Superior temporal gyrus (tissue), 1 donor: ENCODE data around the gene GTSE1.

ENCODE experiments used
- DNase-seq: peaks from one replicate; pipeline ENCODE4 v3.0.0-alpha.2; 2016; ENCODE audit errors: extremely low spot score

Gene GTSE1

DNA sequence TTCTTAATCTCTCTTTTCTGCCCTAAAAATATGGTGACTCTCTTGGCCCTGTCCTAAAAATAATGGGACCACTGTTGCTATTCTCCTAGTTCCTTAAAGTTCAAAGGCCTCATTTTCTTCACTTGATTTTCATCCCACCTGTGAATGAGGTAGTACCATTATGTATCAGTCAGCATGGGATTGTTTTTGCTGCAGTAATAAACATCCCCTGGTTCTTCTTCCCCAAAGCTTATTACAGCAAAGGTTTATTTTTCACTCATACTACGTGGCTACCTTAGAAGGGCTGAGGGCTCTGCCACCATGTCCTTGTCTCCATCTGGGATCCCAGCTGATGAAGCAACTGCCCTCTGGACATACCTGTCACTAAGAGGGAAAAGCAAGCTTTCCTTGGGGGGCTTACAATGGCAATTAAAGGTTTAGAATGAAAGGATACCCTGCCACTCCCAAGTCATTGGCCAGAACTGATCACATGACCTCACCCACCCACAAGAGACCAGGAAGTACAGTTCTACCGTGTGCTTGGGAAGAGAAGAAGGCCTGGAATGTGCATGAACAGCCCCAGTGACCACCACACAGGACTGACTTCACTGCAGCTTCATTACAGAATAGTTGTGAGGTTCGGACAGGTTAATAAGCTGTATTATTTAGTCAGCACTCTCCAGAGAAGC is 21.1 kb upstream of the GTSE1 start:
- DNase-seq: no peak

DNA sequence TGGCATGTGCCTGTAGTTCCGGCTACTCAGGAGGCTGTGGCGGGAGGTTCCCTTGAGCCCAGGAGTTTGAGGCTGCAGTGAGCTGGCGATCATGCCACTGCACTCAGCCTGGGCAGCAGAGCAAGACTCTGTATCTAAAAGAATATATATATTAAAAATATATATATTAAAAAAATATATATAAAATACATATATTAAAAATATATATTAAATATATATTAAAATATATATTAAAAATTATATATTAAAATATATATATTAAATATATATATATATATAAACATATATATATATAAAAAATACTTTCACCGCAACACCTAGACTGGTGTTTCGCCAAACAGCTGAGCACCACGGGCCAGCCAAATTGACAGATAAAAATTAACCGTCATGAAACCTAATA is 20.1 kb upstream of the GTSE1 start:
- DNase-seq: no peak

DNA sequence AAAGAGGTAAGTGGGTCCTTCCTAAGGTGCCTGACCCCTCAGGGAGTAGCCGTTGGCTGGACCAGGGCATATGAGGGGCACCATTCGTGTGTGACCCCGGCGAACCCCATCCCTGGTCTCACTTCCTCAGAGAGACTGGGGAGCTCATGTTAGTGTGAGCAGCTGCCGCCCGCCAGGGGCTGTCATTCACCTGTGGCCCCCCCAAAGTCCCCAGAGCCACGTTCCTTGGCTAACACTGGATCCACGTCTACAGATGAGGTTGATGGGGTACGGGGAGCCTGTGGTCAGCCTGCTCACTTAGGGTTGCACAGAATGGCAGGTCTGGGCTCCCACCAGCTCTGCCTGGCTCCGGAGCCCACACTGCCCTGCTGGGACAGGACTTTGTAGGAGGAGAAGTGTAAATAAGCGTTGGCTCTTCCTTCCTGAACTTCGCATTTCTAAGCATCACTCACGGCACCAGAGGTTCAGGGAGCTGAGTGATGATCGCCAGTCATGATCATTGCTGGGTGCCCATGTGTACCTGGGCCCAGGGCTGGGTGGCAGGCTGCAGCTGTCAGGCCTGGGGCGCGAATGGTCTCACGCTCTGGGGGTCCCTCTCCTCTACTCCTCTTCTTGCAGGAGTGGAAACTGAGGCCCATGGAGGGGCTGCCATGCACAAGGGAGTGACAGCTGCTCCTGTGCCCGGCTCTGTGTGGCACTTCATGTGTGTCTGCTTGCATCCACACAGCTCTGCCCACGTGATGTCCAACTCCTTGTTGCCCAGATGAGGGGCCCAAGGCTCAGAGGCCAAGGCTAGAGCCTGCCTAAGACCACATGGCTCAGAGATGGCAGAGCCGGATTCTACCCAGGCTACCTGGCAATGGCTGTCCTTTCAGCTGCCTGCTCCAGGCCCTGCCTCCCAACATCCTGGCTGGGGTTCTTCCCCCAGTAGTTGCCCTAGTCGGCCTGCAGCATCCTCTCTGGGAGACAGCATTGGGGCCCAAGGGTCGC is 17.7 kb upstream of the GTSE1 start:
- no peak for DNase-seq

DNA sequence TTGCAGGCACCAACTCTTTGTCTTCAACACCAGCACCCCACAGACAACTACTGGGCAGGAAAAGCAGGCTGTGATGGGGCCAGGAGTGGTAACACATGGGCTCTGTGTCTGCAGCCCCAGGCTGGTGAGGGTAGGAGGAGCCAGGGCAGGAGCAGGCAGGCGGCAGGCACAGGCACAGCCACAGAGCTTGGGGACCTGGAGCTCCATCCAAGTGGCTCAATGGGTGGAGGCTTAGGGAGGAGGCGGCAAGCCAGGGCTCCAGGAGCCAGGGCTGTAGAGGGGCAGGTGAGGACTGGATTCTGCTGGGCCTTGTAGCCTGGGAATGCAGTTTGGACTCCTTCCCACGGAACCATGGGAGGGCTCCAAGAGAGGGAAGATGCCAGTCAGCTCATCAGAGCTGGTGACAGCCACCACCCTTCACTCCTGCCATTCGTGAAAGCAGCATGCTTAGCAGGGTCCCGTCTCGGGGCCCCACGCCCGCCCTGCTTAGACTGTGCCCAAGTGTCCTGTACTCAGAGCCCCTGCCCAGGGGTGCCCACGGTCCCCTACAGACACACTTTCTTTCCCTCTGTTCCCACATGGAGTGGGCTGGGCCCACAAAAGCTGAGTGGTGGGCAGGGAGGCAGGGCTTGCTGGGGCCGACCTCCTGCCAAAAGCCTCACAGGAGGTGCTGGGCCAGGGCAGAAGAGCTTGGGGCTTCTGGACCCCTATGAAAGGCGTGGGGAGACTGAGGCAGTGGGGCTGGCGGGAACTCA is 16.4 kb upstream of the GTSE1 start:
- DNase-seq: no peak

DNA sequence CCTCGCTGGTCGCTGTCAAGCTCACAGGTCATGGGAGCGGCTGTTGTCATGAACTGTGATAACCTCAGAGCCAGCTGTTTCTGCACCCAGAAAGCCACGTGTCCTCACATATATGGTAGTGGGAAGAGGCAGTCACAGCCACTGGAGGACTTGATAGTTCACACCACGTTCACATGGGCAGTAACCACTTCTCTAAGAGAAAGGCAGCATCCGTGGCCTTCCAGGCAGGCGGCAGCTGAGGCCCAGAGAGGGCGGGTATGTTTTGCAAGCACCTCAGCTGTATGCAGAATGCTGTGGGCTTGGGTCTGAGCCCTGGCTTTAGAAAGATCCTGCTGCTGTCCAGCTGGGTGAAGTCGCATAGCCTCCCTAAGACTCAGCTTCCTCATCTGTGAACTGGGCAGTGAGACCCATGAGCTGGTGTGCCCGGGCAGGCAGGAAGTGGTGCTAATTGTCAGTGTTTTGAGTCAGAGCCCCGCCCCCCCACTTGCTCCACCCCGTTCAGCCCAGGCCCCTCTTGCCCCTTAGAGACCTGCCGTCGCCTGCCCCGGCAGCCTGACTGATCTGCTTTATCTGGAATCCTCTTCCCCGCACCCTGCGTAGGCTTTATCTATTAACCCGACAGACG is 15.6 kb upstream of the GTSE1 start:
- DNase-seq: peak; percentile 14

GRCh38 chr22:46281866-46282678 is 14.6 kb upstream of the GTSE1 start:
- DNase-seq: no peak

GRCh38 chr22:46286006-46286405 is 10.7 kb upstream of the GTSE1 start:
- DNase-seq: no peak

DNA sequence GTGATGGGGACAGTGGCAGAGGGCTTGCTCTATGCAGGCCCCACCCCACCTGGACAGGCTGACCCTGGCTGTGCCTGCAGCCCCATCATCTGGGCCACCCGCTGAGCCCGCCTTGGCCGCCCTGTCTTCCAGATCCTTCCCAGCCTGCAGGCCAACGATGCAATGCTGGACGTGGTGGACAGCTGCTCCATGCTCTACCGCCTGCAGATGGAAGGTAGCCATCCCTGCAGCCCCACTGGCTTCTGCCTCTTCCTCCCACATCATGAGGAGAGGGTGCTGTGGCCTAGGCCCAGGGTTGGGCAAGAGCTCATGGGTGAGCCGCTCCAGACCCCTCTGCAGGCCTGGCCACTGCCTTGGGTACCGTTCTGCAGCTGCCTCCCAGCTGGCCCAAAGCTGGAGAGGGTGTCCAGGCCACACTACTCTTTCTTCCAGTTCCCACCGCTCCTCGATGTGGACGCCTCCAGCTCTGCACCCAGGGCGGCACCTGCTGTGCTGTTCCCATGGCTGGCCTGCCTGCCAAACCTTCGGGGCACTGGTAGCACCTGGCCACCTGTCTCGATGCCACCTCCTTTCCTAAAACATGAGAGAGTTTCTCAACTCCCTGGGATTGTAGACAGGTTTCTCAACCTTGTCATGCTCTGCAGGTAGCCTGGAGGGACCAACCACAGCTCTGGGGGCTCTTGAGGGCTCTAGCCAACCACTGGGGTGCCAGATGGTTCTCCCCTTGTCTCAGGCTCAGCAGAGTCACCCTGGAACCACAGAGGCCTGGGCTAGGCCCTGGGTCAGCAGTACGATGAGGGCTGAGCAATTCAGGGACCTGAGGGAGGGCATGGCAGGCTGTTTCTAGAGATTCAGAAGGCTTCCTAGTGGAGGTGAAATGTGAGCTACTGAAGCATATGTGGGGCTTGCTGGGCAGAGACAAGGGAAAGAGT is 9.5 kb upstream of the GTSE1 start:
- no peak for DNase-seq

GRCh38 chr22:46287873-46288751 is 8.6 kb upstream of the GTSE1 start:
- DNase-seq: no peak

GRCh38 chr22:46288846-46289243 is 7.8 kb upstream of the GTSE1 start:
- no peak for DNase-seq

DNA sequence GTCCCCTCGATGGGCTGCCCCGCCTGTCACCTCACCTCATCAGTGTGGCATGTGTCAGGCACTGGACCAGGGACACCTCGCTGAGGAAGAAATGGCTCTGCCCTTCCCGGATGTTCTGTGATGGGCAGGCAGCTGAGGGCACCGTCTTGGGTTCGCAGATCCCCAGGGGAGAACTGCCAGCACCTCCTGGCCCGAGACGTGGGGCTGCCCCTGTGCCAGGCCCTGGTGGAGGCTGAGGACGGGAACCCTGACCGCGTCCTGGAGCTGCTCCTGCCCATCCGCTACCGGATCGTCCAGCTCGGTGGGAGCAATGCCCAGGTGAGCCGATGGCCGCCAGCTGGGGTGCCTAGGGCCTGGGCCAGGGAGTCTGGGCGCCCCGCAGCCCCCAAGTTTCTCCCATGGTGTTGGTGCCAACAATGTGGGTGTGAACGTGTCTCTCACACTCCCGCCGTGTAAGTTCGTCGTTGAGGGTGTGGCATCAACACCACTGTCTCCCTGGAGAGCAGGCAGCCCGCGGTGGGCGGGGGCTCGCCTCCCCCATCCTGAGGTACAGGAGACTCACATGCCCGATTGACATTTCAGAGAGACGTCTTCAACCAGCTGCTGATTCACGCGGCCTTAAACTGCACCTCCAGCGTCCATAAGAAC is 7.3 kb upstream of the GTSE1 start:
- DNase-seq: no peak

GRCh38 chr22:46290121-46290842 is 6.4 kb upstream of the GTSE1 start:
- DNase-seq: no peak

DNA sequence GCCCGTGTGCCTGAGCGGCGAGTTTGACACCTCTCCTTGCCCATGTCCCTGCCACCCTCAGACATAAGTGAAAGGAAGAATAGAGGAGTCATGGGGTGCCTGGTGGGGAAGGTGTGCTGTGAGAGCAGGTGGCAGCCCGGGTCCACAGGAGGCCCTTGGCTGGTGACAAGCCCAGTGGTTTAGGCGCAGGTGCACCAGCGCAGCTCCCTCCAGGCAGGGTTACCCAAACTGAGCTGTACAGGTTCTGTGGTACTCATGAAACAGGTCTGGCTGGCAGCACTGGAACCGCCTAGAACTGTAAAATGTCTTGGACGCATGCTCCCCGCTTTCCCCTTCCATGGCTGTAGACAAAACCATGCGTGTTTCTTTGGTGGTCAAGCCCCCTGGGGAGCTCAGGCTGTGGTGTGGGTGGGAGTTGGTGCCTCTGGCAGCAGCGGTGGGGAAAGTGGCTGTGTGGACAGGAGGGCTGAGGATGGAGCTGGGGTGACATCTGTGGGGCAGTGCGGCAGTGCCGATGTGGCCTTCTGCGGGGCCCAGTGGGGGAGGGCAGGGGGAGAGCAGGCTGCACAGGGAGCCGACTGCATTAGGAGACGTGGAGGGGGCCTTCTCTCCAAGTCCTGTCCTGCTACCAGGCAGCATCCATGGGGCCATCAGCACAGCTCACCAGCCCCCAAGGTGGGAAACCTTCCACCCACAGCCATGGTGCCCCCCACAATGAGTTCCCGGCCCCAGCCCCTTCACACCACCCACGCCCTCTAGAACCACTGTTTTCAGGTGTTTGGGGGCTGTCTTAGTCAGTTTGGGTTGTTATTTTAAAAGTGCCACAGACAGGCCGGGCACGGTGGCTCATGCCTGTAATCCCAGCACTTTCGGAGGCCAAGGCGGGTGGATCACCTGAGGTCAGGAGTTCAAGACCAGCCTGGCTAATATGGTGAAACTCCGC is 5.6 kb upstream of the GTSE1 start:
- DNase-seq: no peak

- no peak for DNase-seq
Measured at GRCh38 chr22:46292173-46292572, 4.5 kb upstream of the GTSE1 start.

GRCh38 chr22:46292732-46293131 is 3.9 kb upstream of the GTSE1 start:
- DNase-seq: no peak

GRCh38 chr22:46293577-46294260 is 3.0 kb upstream of the GTSE1 start:
- peak; percentile 22 for DNase-seq
